Activated T-helper 1 cell treated with anti-CD3 and anti-CD28 coated beads, Interleukin-12 subunit alpha, Interleukin-12 subunit beta, Interleukin-2, Interleukin-4 antibody, amounts not matched to agents 30 ng/mL and 10 ng/mL and 1 ng/mL, durations not matched to agents 14 hours and 24 hours and 36 hours (primary cell): Measurements from ENCODE around the gene THRB. TPM values are rescaled to one million over a fixed set of nuclear protein-coding genes. Genes with fewer than 3 reads are reported as not detected.
"Not testable (repeated sequence)": the region's sequence is repeated elsewhere in the genome, so short reads cannot be mapped to it uniquely, and the experiment has no call there.

Source experiments
- DNase-seq: peaks from one replicate; pipeline ENCODE4 v3.0.0; 2021; ENCODE audit warnings: low spot score
- H3K27ac Mint-ChIP-seq: one replicate; pipeline ENCODE4 v1.8.0; 2021; ENCODE audit warnings: mild to moderate bottlenecking, mixed read lengths
- H3K27me3 Mint-ChIP-seq: one replicate; pipeline ENCODE4 v1.8.0; 2022; ENCODE audit warnings: mild to moderate bottlenecking, moderate library complexity, mixed read lengths; ENCODE audit not compliant: insufficient read depth
- H3K36me3 Mint-ChIP-seq: one replicate; pipeline ENCODE4 v1.8.0; 2021; ENCODE audit warnings: low read depth, mixed read lengths
- H3K4me1 Mint-ChIP-seq: one replicate; pipeline ENCODE4 v1.8.0; 2021; ENCODE audit warnings: low read depth, mixed read lengths
- H3K4me3 Mint-ChIP-seq: one replicate; pipeline ENCODE4 v1.8.0; 2021; ENCODE audit warnings: mild to moderate bottlenecking, moderate library complexity, mixed read lengths
- H3K9me3 Mint-ChIP-seq: one replicate; pipeline ENCODE4 v1.8.0; 2021; ENCODE audit warnings: mixed read lengths
- intact Hi-C: fragments of 100-400 bp; cut with micrococcal nuclease; formaldehyde crosslinking; loops from one replicate; pipeline ENCODE4 v1.15.1; 2024
- total RNA-seq: library from RNA; stranded (reverse); gene quantifications from 2 replicates; pipeline ENCODE4 v1.2.3, GENCODE V29; 2022

The THRB gene
- total RNA-seq, 1 donor from 2014 or later: not detected

DNA sequence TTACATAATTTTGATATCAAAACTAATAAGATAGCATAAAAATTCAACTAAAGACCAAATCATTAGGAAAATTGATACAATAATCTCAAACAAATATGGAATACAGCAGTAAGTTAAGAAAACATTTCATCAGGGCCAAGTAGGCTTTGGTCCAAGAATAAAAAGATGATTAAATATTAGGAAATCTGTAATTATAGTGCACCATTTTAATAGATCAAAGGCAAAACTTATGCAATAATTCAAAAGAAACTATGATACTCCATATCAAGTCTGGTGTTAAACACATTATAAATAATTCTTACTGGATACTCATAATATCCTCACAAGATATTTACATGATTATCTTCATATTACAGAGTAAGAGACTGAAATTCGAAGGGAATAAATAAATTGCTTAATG lies 51.2 kb downstream of the THRB start:
- Mint-ChIP-seq H3K27me3 (no peaks in the 10 kb centered on the region), H3K36me3 (no peaks in the 10 kb centered on the region), H3K9me3 (no peaks in the 10 kb centered on the region), H3K4me3 (no peak overlapping the region), H3K27ac (no peak overlapping the region), H3K4me1 (no peaks in the 10 kb centered on the region)
- no peak for DNase-seq
- intact Hi-C loops: no loop called here

DNA sequence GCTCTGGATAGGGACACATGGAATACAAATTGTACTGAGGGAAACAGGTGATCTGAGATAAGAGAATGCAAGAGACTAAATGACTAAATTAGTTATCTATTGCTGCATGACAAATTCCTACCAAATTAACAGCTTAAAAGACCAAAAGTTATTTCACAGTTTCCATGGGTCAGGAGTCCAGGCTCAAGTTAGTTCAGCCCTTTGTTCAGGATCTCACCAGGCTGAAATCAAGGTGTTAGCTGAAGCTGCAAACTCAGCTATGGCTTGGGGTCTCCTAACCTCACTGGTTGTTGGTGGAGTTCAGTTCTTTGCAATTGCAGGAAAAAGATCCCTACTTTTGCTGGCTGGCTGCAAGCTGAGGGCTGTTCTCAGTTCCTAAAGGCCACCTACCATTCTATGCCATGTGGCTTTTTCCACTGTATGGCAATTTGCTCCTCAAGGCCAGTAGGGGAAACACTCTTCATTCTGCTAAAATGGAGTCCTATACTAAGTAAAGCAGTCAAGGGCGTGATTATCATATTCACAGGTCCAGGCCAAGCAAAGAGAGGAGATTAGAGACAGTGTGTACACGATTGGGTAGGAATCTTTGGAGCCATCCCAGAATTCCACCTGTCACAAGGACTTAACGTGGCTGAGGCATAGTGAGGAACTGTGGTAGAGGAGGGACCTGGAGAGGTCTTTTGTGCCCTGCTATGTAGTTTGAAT lies 53.7 kb downstream of the THRB start:
- Mint-ChIP-seq H3K36me3 (no peaks in the 10 kb centered on the region), H3K27ac (no peak overlapping the region), H3K4me3 (no peak overlapping the region), H3K9me3 (no peaks in the 10 kb centered on the region), H3K27me3 (no peaks in the 10 kb centered on the region), H3K4me1 (no peaks in the 10 kb centered on the region)
- DNase-seq: no peak
- intact Hi-C loops: no loop called here

DNA sequence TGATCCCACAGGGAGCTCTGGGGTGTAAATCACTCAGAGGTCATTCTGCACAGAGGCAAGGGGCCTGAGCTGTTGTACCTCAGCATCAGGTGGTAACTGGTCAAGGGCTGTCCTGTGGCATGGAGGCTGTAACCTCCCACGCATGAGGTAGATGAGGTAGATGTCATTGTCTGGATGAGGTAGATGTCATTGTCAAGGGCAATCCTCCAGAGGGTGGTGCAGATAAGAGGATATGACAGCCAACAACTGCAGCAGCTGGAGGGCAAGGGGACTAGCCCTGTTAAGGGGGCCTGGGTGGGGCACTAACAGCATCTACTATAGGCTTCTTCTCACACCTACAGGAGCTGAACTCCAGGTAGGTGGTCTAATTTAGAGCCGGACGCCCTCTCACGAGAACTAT lies 55.6 kb downstream of the THRB start:
- Mint-ChIP-seq H3K4me1 (no peaks in the 10 kb centered on the region), H3K4me3 (no peak overlapping the region), H3K9me3 (no peaks in the 10 kb centered on the region), H3K27me3 (no peaks in the 10 kb centered on the region), H3K36me3 (no peaks in the 10 kb centered on the region), H3K27ac (no peak overlapping the region)
- no peak for DNase-seq
- intact Hi-C loops: no loop called here

DNA sequence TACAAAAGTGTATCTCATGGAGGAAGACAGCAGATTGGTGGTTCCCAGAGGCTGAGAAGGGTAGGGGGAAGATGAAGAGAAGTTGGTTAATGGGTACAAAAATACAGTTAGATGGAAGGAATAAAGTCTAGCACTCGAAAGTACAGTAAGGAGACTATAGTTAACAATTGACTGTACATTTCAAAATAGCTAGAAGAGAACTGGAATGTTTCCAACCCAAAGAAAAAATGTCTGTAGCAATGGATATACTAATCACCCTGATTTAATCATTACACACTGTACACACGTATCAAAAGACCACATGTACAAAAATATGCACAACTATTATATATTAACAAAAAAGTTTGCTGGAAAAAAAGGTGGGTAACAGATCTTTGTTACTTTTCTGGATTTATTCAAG lies 57.3 kb downstream of the THRB start:
- H3K36me3 Mint-ChIP-seq: no peaks in the 10 kb centered on the region
- no peaks in the 10 kb centered on the region for H3K4me1 Mint-ChIP-seq

DNA sequence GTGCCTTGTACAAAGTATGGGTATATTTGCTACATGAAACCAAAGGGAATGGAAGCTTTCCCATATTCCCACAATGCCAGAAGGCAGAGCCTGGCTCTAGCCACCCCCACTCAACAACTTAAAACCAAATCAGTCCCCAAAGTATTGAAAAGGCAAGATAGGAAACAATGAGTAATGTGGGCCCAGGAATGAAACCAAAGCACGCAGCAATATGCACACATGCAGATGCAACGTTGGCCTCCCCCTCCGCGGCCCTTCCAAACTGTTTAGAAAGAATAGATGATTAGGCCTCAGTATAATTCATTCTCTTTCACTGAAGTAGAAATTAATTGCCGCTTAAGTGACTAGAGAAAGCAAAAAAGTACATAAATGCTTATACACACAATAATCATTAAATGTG lies 59.1 kb downstream of the THRB start:
- H3K36me3 Mint-ChIP-seq: no peaks in the 10 kb centered on the region

More for the DNA sequence above, 57.3 kb downstream of the THRB start:
- Mint-ChIP-seq H3K4me3 (no peak overlapping the region), H3K27ac (no peak overlapping the region), H3K9me3 (no peaks in the 10 kb centered on the region), H3K27me3 (no peaks in the 10 kb centered on the region)
- no peak for DNase-seq
- intact Hi-C loops: no loop called here

DNA sequence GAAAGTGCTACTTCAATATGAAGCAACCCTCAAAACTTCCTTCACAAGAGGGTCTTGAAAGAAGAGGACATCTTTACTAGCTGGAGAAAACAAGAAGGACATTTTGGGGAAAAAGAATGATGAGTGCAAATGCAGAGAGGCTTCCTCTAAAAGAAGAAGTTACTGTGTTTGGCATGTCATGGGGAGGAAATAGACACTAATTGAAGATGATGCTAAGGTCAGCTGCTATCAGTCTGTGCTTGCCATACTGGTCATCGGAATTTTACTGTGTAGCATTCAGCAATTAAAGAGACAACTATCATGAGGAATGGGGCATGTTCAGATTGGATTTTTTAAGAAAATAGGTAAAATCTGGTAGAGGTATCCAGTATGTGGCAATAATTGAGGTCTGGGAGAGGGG lies 60.0 kb downstream of the THRB start:
- H3K36me3 Mint-ChIP-seq: no peaks in the 10 kb centered on the region
- H3K4me3 Mint-ChIP-seq: no peak overlapping the region
- no peak overlapping the region for H3K27ac Mint-ChIP-seq
- no peak for DNase-seq
- intact Hi-C loops: no loop called here
- no peaks in the 10 kb centered on the region for H3K9me3 Mint-ChIP-seq
- H3K4me1 Mint-ChIP-seq: no peaks in the 10 kb centered on the region
- no peaks in the 10 kb centered on the region for H3K27me3 Mint-ChIP-seq

More for the DNA sequence above, 59.1 kb downstream of the THRB start:
- no peak overlapping the region for H3K4me3 Mint-ChIP-seq
- DNase-seq: no peak
- no peak overlapping the region for H3K27ac Mint-ChIP-seq
- no peaks in the 10 kb centered on the region for H3K9me3 Mint-ChIP-seq
- H3K27me3 Mint-ChIP-seq: no peaks in the 10 kb centered on the region
- intact Hi-C loops: no loop called here
- no peaks in the 10 kb centered on the region for H3K4me1 Mint-ChIP-seq

DNA sequence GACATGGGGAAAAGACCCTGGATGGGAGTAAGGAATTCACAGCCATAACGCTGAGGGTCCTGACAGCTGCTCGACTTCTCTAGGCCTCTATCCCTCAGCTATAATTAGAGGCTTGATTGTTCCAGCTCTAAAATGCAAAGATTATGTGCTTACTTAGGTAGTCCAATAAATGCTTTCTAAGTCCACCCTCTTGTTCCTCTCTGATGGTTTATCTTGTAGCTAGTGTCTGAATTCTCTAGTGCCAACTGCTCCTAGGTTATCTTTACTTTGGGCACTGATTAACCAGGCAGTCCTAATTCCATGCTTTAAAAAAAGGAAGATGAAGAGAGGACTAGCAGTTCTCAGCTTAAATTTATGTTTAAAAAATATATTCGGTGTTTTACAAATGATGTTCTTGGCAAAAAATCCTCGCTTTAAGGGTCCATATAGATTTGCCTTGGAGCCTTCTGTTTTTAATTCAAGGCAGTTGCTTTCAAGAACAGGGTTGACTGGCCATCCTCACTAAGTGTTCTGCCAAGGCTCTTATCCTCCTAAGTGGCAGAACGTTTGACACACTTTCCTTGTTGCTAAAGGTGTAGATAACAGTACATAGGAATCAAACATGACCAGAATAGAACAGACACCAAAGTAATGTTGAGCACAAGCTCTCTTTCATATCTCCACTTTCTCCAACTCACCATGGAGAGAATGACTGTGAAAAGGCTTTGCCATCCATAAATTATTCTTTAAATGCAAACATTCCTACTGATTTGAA lies 60.6 kb downstream of the THRB start:
- no peaks in the 10 kb centered on the region for H3K36me3 Mint-ChIP-seq
- H3K4me3 Mint-ChIP-seq: no peak overlapping the region
- no peak overlapping the region for H3K27ac Mint-ChIP-seq
- intact Hi-C loops: no loop called here
- H3K4me1 Mint-ChIP-seq: no peaks in the 10 kb centered on the region
- no peak for DNase-seq
- H3K9me3 Mint-ChIP-seq: no peaks in the 10 kb centered on the region
- H3K27me3 Mint-ChIP-seq: no peaks in the 10 kb centered on the region

DNA sequence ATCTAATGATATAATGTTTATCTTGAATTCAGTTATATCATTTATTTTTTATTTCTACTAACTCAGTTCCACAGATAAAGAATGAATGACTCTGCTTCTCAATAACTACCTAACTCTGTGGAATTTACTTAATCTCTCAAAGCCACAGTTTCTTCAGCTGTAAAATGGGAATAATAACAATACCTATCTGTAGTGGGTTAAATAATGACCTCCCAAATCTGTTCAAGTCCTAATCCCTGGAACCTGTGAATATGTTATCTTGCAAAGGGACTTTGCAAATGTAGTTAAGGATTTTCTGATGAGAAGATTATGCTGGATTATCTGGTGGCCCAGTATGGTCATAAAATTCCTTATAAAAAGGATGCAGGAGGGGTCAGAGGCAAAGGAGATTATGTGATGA lies 61.7 kb downstream of the THRB start:
- Mint-ChIP-seq H3K27ac (no peak overlapping the region), H3K27me3 (no peaks in the 10 kb centered on the region), H3K4me1 (no peaks in the 10 kb centered on the region), H3K4me3 (no peak overlapping the region), H3K9me3 (no peaks in the 10 kb centered on the region), H3K36me3 (no peaks in the 10 kb centered on the region)
- intact Hi-C loops: no loop called here
- no peak for DNase-seq

DNA sequence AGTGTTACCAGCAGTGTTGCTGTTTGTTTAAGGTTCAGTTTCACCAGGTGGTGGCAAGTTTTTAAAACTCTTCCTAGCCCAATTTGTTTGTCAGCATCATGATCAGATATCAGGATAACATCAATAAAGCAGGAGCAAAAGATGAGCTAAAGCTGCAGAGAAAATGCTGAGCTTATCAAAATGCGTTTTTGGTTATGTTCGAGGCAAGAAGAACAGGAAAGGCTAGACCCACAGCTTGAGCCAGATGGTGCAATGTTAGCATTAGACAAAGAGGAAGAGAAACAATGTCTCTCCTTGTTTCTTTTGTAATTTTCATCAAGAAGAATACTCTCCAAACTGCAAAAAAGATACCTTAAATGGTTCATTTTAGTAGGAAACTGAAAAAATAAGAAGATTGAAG lies 66.2 kb downstream of the THRB start:
- intact Hi-C loops: no loop called here
- no peaks in the 10 kb centered on the region for H3K4me1 Mint-ChIP-seq
- no peaks in the 10 kb centered on the region for H3K27me3 Mint-ChIP-seq
- no peaks in the 10 kb centered on the region for H3K36me3 Mint-ChIP-seq
- H3K27ac Mint-ChIP-seq: no peak overlapping the region
- no peak overlapping the region for H3K4me3 Mint-ChIP-seq
- DNase-seq: no peak
- H3K9me3 Mint-ChIP-seq: no peaks in the 10 kb centered on the region

DNA sequence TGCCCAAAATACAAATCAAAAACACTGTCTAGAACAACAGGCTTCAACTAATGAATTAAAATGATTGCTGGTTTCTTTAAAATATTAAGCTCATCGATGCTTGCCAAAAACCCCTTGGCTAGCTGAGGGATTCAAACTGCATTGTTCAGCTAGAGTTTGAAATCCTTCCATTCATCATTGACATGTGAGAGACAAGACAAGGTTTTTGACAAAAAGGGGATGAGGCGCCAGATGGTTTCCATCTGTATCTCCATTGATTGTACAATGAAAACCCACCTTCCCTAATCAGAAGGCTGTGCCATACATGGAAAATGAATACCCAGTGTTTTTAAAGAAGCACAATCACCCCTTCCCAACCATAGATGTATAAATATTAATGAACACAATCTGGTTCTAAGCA lies 67.8 kb downstream of the THRB start:
- intact Hi-C loops: no loop called here
- H3K27me3 Mint-ChIP-seq: no peaks in the 10 kb centered on the region

DNA sequence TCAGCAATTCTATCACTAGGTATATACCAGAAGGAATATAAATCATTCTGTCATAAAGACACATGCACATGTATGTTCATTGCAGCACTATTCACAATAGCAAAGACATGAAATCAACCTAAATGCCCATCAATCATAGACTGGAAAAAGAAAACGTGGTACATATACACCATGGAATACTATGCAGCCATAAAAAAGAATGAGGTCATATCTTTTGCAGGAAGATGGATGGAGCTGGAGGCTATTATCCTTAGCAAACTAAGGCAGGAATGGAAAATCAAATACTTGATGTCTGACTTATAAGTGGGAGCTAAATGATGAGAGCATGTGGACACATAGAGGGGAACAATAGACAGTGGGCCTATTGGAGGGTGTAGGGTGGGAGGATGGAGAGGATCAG lies 73.8 kb downstream of the THRB start:
- H3K9me3 Mint-ChIP-seq, H3K27me3 Mint-ChIP-seq, intact Hi-C loops, H3K36me3 Mint-ChIP-seq, DNase-seq, H3K27ac Mint-ChIP-seq, H3K4me3 Mint-ChIP-seq, H3K4me1 Mint-ChIP-seq: not testable (repeated sequence)

More for the DNA sequence above, 67.8 kb downstream of the THRB start:
- DNase-seq: no peak
- Mint-ChIP-seq H3K9me3 (no peaks in the 10 kb centered on the region), H3K4me1 (no peaks in the 10 kb centered on the region), H3K36me3 (no peaks in the 10 kb centered on the region), H3K4me3 (no peak overlapping the region), H3K27ac (no peak overlapping the region)

DNA sequence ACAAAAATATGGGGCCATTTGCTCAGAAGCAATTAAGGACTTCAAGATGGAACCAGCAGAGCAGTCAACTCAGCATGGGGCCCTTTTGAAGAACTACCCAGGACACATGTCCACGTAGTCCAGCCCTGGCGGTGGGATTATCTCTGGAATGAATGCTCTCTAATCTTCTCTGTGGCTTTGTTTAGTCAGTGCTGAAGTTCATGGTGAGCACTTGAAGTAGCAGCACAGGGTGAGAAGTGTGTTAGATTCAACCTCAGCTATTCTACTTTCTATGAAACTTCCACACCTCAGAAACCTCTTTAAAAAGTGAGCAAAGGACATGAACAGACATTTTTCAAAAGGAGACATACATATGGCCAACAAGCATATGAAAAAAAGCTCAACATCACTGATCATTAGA lies 74.4 kb downstream of the THRB start:
- no peaks in the 10 kb centered on the region for H3K36me3 Mint-ChIP-seq
- H3K4me1 Mint-ChIP-seq: no peaks in the 10 kb centered on the region
- no peaks in the 10 kb centered on the region for H3K9me3 Mint-ChIP-seq
- intact Hi-C loops: no loop called here
- H3K27ac Mint-ChIP-seq: no peak overlapping the region
- no peak overlapping the region for H3K4me3 Mint-ChIP-seq
- DNase-seq: no peak
- H3K27me3 Mint-ChIP-seq: peaks cover 2% of the 10 kb centered on the region

DNA sequence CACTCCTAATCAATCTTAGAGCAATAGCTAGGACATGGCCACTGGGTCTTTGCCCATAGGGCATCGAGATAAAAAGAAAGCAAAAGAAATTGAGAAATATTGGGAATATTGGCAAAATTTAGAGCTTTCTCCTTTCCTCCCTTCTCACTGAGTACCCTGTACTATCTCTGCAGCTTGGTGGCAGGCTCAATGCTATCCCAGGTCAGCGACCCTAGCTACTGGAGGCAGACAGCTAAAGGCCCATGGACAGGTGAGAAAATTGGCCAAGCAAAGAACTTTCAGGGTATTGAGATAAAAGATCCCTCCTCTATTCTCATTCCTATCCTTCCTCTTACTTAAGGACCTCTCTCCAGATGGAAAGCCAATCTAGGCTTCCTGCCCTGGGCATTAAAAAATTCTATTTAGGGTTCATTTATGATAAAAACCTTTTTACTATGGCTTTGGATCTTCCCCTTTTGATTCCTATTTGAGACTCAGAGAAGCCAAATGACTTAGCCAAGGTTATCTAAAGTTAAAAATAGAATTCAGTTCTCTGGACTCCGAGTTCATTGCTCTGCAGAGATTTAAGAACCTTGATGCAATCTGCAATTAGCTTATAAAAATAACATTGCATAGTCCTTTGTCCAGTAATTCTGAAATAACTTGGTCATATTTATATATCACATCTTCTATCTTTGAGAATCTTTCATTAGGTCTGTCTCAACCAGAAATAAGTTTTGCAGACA lies 75.4 kb downstream of the THRB start:
- intact Hi-C loops: no loop called here
- H3K27me3 Mint-ChIP-seq: peaks cover 2% of the 10 kb centered on the region
- no peaks in the 10 kb centered on the region for H3K9me3 Mint-ChIP-seq
- no peak overlapping the region for H3K27ac Mint-ChIP-seq
- DNase-seq: no peak
- no peak overlapping the region for H3K4me3 Mint-ChIP-seq
- no peaks in the 10 kb centered on the region for H3K4me1 Mint-ChIP-seq
- H3K36me3 Mint-ChIP-seq: no peaks in the 10 kb centered on the region
